Measurements from ENCODE around the gene CLCA2. TPM values are rescaled to one million over a fixed set of nuclear protein-coding genes. Genes with fewer than 3 reads are reported as not detected.

CLCA2 gene
- total RNA-seq, 1 experiment from 2014 or later, result 0.20 TPM

DNA sequence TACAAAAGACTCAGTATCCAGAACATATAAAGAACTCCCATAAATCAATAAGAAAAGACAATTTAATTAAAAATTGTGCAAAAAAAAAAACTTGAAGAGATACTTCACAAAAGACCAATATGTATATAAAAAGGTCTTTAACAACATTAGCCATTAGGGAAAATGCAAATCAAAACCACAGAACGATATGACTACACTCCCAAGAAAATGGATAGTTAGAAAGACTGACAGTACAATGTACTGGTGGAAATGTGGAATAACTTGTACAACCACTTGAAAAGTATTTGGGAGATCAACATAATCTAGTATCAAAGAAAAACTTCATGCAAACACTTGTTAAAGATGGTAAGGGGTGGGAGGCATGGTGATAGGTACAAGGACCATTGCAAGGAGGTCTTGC, 40.8 kb downstream of the CLCA2 start:
- H3K9me2 ChIP-seq (ENCODE audit: insufficient read depth), result no peaks in the 10 kb centered on the region
- no peaks in the 10 kb centered on the region for H3K9me3 ChIP-seq (ENCODE audit: insufficient read depth, low read depth)
- no peak overlapping the region for H3K27ac ChIP-seq
- H3K36me3 ChIP-seq (ENCODE audit: low read depth), result no peaks in the 10 kb centered on the region
- H3K4me2 ChIP-seq, result no peak overlapping the region
- intact Hi-C loops (cut with micrococcal nuclease; ENCODE audit: unreplicated experiment), result no loop called here
- H4K20me1 ChIP-seq (ENCODE audit: insufficient read depth), result no peaks in the 10 kb centered on the region
- POLR2A ChIA-PET (ENCODE audit: unreplicated experiment), result no interaction called here
- no peak for DNase-seq
- CTCF ChIA-PET, result no interaction called here
- H3F3A ChIP-seq (ENCODE audit: insufficient read depth, low read depth), result no peaks in the 10 kb centered on the region
- no TSS peak for BruUV-seq (replicated peaks)
- no peak overlapping the region for H2AFZ ChIP-seq
- H3K79me2 ChIP-seq (ENCODE audit: low read depth), result no peaks in the 10 kb centered on the region
- no peaks in the 10 kb centered on the region for H3K4me1 ChIP-seq (replicated peaks; ENCODE audit: insufficient read depth)
- H3K27me3 ChIP-seq (ENCODE audit: insufficient read depth, low read depth), result no peaks in the 10 kb centered on the region
- no peak overlapping the region for H3K4me3 ChIP-seq
- TF ChIP-seq, protein P1, sequence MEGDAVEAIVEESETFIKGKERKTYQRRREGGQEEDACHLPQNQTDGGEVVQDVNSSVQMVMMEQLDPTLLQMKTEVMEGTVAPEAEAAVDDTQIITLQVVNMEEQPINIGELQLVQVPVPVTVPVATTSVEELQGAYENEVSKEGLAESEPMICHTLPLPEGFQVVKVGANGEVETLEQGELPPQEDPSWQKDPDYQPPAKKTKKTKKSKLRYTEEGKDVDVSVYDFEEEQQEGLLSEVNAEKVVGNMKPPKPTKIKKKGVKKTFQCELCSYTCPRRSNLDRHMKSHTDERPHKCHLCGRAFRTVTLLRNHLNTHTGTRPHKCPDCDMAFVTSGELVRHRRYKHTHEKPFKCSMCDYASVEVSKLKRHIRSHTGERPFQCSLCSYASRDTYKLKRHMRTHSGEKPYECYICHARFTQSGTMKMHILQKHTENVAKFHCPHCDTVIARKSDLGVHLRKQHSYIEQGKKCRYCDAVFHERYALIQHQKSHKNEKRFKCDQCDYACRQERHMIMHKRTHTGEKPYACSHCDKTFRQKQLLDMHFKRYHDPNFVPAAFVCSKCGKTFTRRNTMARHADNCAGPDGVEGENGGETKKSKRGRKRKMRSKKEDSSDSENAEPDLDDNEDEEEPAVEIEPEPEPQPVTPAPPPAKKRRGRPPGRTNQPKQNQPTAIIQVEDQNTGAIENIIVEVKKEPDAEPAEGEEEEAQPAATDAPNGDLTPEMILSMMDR (conservative IDR thresholded peaks at IDR 0.05), result no peak
- TF ChIP-seq EZH2 (IDR thresholded peaks at IDR 0.05; ENCODE audit: low read depth), result no peak

DNA sequence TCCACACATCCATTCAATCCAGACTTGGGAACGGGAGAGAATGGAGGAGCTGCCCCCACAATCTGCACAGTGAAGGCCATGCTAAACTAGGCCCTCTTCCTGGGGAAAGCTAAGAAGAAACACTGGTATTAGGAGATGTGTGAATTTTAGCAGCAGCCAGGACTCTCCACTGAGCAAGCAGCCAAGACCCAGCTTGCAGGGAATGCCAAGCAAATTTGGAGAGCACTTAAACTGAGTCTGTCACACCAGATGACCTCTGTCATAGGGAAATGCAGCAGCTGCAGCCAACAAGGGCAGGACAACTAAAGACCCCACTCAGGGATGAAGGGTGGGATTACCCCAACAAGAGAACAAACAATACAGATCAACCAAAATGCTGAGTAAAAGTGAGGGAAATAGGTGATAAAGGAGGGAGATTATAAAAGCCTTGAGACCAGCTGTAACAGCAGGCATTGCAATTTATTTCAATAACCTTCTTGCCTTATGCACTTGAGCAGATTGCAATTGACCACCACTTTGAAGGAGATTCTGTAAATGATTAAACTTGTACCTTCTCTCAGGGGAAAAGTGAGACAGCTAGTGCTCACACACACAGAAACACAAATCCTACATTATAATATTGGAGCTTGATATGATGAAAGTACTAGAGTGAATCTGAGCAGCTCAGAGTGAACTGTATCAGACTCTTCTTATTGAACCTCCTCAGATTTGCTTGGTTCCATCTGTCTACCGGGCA, 42.3 kb downstream of the CLCA2 start:
- no TSS peak for BruUV-seq (replicated peaks)
- TF ChIP-seq EZH2 (IDR thresholded peaks at IDR 0.05; ENCODE audit: low read depth), result no peak
- TF ChIP-seq, protein P1 (conservative IDR thresholded peaks at IDR 0.05), result no peak
- CTCF ChIA-PET, result no interaction called here

DNA sequence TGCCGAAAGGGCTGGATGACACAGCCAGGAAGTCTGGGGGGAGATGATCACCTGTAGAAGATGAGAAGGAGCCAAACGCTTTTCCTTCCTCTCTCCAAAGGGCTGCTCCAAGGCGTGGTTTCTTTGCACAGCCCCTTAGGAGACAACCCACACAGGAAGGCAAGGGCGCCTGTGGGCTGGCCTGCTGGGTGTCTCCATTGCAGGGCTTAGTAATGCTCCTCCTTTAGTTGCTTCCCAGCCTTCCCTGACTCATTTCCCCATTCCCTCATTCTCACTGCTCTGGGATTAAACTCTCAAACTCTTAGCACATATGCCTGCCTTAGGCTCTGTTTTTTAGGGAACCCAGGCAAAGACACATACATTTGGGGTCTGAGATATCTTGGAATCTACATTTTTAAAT, 43.0 kb downstream of the CLCA2 start:
- POLR2A ChIA-PET (ENCODE audit: unreplicated experiment), result no interaction called here
- H3K4me1 ChIP-seq (replicated peaks; ENCODE audit: insufficient read depth), result no peaks in the 10 kb centered on the region
- no peak overlapping the region for H3K4me3 ChIP-seq
- no peak overlapping the region for H3K27ac ChIP-seq
- H3K79me2 ChIP-seq (ENCODE audit: low read depth), result no peaks in the 10 kb centered on the region
- H3K4me2 ChIP-seq, result no peak overlapping the region
- intact Hi-C loops (cut with micrococcal nuclease; ENCODE audit: unreplicated experiment), result no loop called here
- no peaks in the 10 kb centered on the region for H3K36me3 ChIP-seq (ENCODE audit: low read depth)
- H3K27me3 ChIP-seq (ENCODE audit: insufficient read depth, low read depth), result no peaks in the 10 kb centered on the region
- no peaks in the 10 kb centered on the region for H4K20me1 ChIP-seq (ENCODE audit: insufficient read depth)
- no peak overlapping the region for H2AFZ ChIP-seq
- no peaks in the 10 kb centered on the region for H3K9me2 ChIP-seq (ENCODE audit: insufficient read depth)
- H3K9me3 ChIP-seq (ENCODE audit: insufficient read depth, low read depth), result no peaks in the 10 kb centered on the region
- H3F3A ChIP-seq (ENCODE audit: insufficient read depth, low read depth), result no peaks in the 10 kb centered on the region
- TF ChIP-seq EZH2 (IDR thresholded peaks at IDR 0.05; ENCODE audit: low read depth), result no peak
- TF ChIP-seq, protein P1 (conservative IDR thresholded peaks at IDR 0.05), result no peak
- no peak for DNase-seq
- no TSS peak for BruUV-seq (replicated peaks)
- CTCF ChIA-PET, result no interaction called here

More for the DNA sequence above, 42.3 kb downstream of the CLCA2 start:
- DNase-seq, result no peak
- no peaks in the 10 kb centered on the region for H3F3A ChIP-seq (ENCODE audit: insufficient read depth, low read depth)
- H3K4me3 ChIP-seq, result no peak overlapping the region
- POLR2A ChIA-PET (ENCODE audit: unreplicated experiment), result no interaction called here
- no peak overlapping the region for H2AFZ ChIP-seq
- no peaks in the 10 kb centered on the region for H3K9me3 ChIP-seq (ENCODE audit: insufficient read depth, low read depth)
- H4K20me1 ChIP-seq (ENCODE audit: insufficient read depth), result no peaks in the 10 kb centered on the region
- H3K27ac ChIP-seq, result no peak overlapping the region
- no peaks in the 10 kb centered on the region for H3K79me2 ChIP-seq (ENCODE audit: low read depth)
- H3K4me2 ChIP-seq, result no peak overlapping the region
- H3K4me1 ChIP-seq (replicated peaks; ENCODE audit: insufficient read depth), result no peaks in the 10 kb centered on the region
- no peaks in the 10 kb centered on the region for H3K36me3 ChIP-seq (ENCODE audit: low read depth)
- intact Hi-C loops (cut with micrococcal nuclease; ENCODE audit: unreplicated experiment), result no loop called here
- no peaks in the 10 kb centered on the region for H3K27me3 ChIP-seq (ENCODE audit: insufficient read depth, low read depth)
- no peaks in the 10 kb centered on the region for H3K9me2 ChIP-seq (ENCODE audit: insufficient read depth)

All from PC-9 (cell line).